Activated B cell treated with CpG ODN at 0.5 μM for 24 hours (primary cell): ENCODE data around the gene YBX1. TPM values are rescaled to one million over a fixed set of nuclear protein-coding genes. Genes with fewer than 3 reads are reported as not detected.

Experiments used
- ATAC-seq: fragments of 200-7000 bp; cut with Tn5 transposase; one replicate; pipeline ENCODE4 v1.10.0; 2021; ENCODE audit warnings: low read depth, mild to moderate bottlenecking, moderate library complexity
- CTCF ChIA-PET: fragments of 350-600 bp; sonication (Branson Sonifier 250); formaldehyde crosslinking; loops from one replicate; lab custom pipeline; 2021; ENCODE audit warnings: antibody characterized with exemption; lab: Charles Lee
- POLR2A ChIA-PET: fragments of 350-600 bp; sonication (Branson Sonifier 250); formaldehyde crosslinking; loops from one replicate; lab custom pipeline; 2021; ENCODE audit warnings: antibody characterized with exemption; lab: Charles Lee
- DNase-seq: peaks from one replicate; pipeline ENCODE4 v3.0.0; 2022
- H3K27ac Mint-ChIP-seq: one replicate; pipeline ENCODE4 v1.8.0; 2020; ENCODE audit warnings: mixed read lengths
- H3K27me3 Mint-ChIP-seq: one replicate; pipeline ENCODE4 v1.8.0; 2021; ENCODE audit warnings: mixed read lengths
- H3K36me3 Mint-ChIP-seq: one replicate; pipeline ENCODE4 v1.8.0; 2021; ENCODE audit warnings: low read depth, mixed read lengths
- H3K4me1 Mint-ChIP-seq: one replicate; pipeline ENCODE4 v1.8.0; 2021; ENCODE audit warnings: mixed read lengths
- H3K4me3 Mint-ChIP-seq: one replicate; pipeline ENCODE4 v1.8.0; 2020; ENCODE audit warnings: mild to moderate bottlenecking, mixed read lengths
- H3K9me3 Mint-ChIP-seq: one replicate; pipeline ENCODE4 v1.8.0; 2020; ENCODE audit warnings: mixed read lengths
- intact Hi-C: fragments of 100-400 bp; cut with micrococcal nuclease; formaldehyde crosslinking; loops from one replicate; pipeline ENCODE4 v1.15.1; 2024
- total RNA-seq: library from RNA; stranded (reverse); gene quantifications from 2 replicates; pipeline ENCODE4 v1.2.3, GENCODE V29; 2022
- TF ChIP-seq, protein P1 (sequence below): fragments of 200-600 bp; IDR thresholded peaks from one replicate; pipeline ENCODE4 v1.8.0; 2022; ENCODE audit warnings: antibody characterized with exemption, mild to moderate bottlenecking

Gene YBX1
- total RNA-seq, 1 donor from 2014 or later: 609 TPM

DNA sequence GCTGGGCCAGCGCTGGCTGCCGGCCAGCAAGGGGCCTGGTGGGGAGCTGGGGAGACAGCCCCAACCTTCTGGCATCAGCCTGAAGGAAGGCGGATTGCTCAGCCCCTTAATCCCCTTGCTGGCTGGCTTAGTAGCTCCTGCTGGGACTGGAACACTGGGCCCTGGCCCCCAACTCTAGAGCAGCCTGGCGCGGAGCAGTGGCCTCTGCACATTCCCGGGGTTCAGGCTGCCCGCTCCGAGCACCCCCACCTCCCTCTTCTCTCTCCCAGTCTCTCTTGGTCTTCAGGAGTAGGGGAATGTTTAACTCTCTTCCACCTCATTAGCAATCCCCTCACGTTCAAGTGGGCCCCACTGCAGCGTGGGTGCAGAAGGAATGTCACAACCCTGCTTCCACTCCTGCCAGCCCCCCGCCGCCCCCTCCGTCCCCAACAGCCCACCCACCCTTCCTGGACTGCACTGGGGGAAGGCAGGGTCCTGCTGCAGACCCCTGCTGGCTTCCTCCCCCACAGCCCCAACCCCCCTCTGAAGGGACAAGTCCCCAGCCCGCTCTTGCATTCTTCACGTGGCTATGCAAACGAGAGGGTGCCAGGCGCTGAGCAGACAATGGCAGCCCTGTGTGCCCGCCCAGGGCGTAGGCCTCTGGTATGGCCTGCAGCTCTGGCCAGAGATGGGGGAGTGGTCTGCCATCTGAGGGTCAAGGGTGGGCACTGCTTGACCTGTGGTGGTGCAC, 58.8 kb downstream of the YBX1 start:
- no peak for DNase-seq
- POLR2A ChIA-PET: no interaction called here
- intact Hi-C loops: no loop called here

DNA sequence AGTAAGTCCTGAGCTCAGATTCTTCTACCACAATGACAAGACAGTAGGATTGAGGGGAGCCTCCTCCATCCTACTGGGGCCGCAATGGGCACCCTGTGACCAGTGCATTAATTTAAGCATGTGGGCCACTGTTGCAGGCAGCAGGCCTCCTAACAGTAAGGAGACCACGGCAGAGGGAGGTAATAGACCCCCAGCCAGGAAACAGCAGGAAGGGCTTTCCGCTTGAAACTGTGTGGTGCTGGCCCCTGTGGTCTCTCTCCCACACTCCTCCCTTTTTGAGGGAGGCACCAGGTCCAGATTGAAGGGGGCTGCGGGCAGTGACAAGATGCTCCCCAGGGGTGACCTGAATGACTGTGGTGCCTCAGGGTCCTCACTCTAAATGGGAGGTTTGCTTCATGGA, 59.5 kb downstream of the YBX1 start:
- TF ChIP-seq, protein P1, sequence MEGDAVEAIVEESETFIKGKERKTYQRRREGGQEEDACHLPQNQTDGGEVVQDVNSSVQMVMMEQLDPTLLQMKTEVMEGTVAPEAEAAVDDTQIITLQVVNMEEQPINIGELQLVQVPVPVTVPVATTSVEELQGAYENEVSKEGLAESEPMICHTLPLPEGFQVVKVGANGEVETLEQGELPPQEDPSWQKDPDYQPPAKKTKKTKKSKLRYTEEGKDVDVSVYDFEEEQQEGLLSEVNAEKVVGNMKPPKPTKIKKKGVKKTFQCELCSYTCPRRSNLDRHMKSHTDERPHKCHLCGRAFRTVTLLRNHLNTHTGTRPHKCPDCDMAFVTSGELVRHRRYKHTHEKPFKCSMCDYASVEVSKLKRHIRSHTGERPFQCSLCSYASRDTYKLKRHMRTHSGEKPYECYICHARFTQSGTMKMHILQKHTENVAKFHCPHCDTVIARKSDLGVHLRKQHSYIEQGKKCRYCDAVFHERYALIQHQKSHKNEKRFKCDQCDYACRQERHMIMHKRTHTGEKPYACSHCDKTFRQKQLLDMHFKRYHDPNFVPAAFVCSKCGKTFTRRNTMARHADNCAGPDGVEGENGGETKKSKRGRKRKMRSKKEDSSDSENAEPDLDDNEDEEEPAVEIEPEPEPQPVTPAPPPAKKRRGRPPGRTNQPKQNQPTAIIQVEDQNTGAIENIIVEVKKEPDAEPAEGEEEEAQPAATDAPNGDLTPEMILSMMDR: no peak
- peaks cover 10% of the 10 kb centered on the region for H3K4me1 Mint-ChIP-seq

More for the DNA sequence above, 58.8 kb downstream of the YBX1 start:
- peaks cover 16% of the 10 kb centered on the region for H3K4me1 Mint-ChIP-seq
- no peaks in the 10 kb centered on the region for H3K27me3 Mint-ChIP-seq
- H3K4me3 Mint-ChIP-seq: no peak overlapping the region
- H3K27ac Mint-ChIP-seq: no peak overlapping the region
- CTCF ChIA-PET: no interaction called here
- peaks cover 5% of the 10 kb centered on the region for H3K36me3 Mint-ChIP-seq
- no peaks in the 10 kb centered on the region for H3K9me3 Mint-ChIP-seq
- no peak for ATAC-seq
- TF ChIP-seq, protein P1: no peak

DNA sequence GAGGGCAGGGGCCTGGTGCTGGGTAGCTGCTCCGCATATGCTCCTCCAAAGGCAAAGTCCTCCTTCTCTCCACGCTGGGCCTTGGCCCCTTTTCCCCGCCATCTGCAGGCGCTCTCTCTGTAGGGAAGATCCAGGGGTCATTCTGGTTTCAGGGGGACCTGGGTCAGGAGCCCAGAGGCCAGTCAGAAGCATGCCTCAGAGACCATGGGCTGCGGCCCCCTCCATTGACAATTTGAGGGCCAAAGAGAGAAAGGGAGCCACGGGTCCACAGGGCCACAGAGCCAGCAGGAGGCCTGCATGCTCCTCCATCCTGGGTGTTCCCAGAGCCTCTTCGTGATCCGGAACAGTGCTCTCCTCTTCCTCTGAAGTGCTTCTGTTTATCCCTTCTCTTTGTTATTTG, 59.9 kb downstream of the YBX1 start:
- TF ChIP-seq, protein P1: no peak
- ChIA-PET POLR2A (no interaction called here), CTCF (no interaction called here)
- Mint-ChIP-seq H3K4me1 (peaks cover 6% of the 10 kb centered on the region), H3K9me3 (no peaks in the 10 kb centered on the region), H3K27ac (no peak overlapping the region), H3K27me3 (no peaks in the 10 kb centered on the region), H3K36me3 (peaks cover 16% of the 10 kb centered on the region), H3K4me3 (no peak overlapping the region)
- intact Hi-C loops: no loop called here
- no peak for ATAC-seq
- DNase-seq: no peak

More for the DNA sequence above, 59.5 kb downstream of the YBX1 start:
- Mint-ChIP-seq H3K27ac (no peak overlapping the region), H3K4me3 (no peak overlapping the region), H3K27me3 (no peaks in the 10 kb centered on the region), H3K36me3 (peaks cover 12% of the 10 kb centered on the region), H3K9me3 (no peaks in the 10 kb centered on the region)
- intact Hi-C loops: no loop called here
- DNase-seq (no peak), ATAC-seq (no peak)
- POLR2A ChIA-PET: no interaction called here
- CTCF ChIA-PET: no interaction called here

DNA sequence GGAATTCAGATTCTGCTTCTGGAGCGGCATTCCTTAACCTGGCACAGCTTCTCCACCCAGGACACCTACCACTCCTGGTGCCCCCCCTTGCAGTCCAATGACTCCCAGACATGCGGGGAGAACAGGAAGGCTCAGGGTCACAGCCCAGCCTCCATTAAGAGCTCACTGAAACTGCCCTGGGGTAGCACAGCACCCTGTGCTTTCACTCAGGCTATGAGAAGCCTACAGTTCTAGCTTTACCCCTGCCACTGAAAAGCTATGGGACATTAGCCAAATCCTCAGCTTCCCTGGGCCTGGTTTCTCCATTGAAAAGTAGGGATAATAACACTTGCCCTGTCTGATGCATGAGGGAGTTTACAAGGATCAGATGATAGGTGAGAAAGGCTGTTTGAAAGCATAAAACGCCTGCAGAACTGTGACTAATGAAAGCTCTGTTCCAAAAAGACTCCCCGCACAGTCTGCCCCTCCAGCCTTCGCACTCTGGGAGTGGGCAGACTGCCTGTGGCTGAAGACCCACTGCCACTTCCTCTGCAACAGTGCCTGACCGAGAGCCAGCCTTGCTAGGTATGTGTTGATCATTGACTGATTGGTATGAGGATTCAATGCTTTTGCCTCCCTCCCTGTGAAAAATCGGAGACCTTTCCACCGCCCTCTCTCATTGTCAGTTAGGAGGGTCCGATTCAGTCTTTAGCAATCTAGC, 60.5 kb downstream of the YBX1 start:
- no peak overlapping the region for H3K4me3 Mint-ChIP-seq
- H3K36me3 Mint-ChIP-seq: peaks cover 19% of the 10 kb centered on the region
- TF ChIP-seq, protein P1: no peak
- POLR2A ChIA-PET: no interaction called here
- DNase-seq: no peak
- intact Hi-C loops: no loop called here
- no peak overlapping the region for H3K27ac Mint-ChIP-seq
- no peaks in the 10 kb centered on the region for H3K27me3 Mint-ChIP-seq
- H3K9me3 Mint-ChIP-seq: no peaks in the 10 kb centered on the region
- ATAC-seq: no peak
- no peaks in the 10 kb centered on the region for H3K4me1 Mint-ChIP-seq
- CTCF ChIA-PET: no interaction called here

- ChIA-PET POLR2A (interaction anchor here (0.6 kb wide), 1 partner anchor 47 kb away, joined by 4 read pairs; no protein-coding TSS in a partner anchor), CTCF (no interaction called here)
- Mint-ChIP-seq H3K9me3 (no peaks in the 10 kb centered on the region), H3K27me3 (no peaks in the 10 kb centered on the region), H3K4me3 (no peak overlapping the region), H3K4me1 (no peaks in the 10 kb centered on the region), H3K36me3 (peaks cover 27% of the 10 kb centered on the region), H3K27ac (no peak overlapping the region)
- TF ChIP-seq, protein P1: no peak
- no peak for ATAC-seq
- DNase-seq: no peak
- intact Hi-C loops: no loop called here
These were observed 61.3 kb downstream of the YBX1 start for GRCh38 chr1:42743317-42744147.
